K562 (cell line): ENCODE results near the gene MSRB3. TPM values are rescaled to one million over a fixed set of nuclear protein-coding genes. Genes with fewer than 3 reads are reported as not detected.

ENCODE experiments used
- ATAC-seq: fragments of 200-7000 bp; cut with Tn5 transposase; 3 replicates; pipeline ENCODE4 v1.9.1; 2020; ENCODE audit warnings: moderate library complexity
- BruUV-seq: library from RNA; stranded (reverse); fragments of 400-500 nt; replicated peaks from 2 replicates; lab custom pipeline; 2021; lab: Mats Ljungman, UMichigan
- CTCF ChIA-PET: fragments of 300-600 bp; formaldehyde crosslinking; extraction: SDS; loops from one replicate; lab custom pipeline; 2021; ENCODE audit warnings: low intra/inter-chr PET ratio; lab: Yijun Ruan, JAX
- POLR2A ChIA-PET: fragments of 300-600, 350-650 bp; sonication (Branson Sonifier 250); formaldehyde crosslinking; extraction: SDS; loops from one replicate; lab custom pipeline; 2021; ENCODE audit warnings: antibody characterized with exemption, inconsistent platforms; lab: Yijun Ruan, JAX
- DNase-seq, 4 experiments: peaks; one replicate each; pipeline versions ENCODE4 v3.0.0 to v3.0.0-alpha.2; 2011 to 2018; ENCODE audit warnings: low spot score in 3 of 4, mixed read lengths in 3 of 4; ENCODE audit errors: extremely low read depth in 1 of 4
- FAIRE-seq: peaks from 2 replicates; lab custom pipeline; 2011; peaks lifted over from hg19 to GRCh38; lab: Jason Lieb, UNC
- H2AFZ ChIP-seq: 2 replicates; pipeline ENCODE4 v1.6.0; 2011; ENCODE audit warnings: low read depth, low read length, control low read depth, inconsistent platforms
- H3K27ac ChIP-seq: fragments of 200-600 bp; 3 replicates; pipeline ENCODE4 v1.8.0; 2011; ENCODE audit warnings: low read depth, mild to moderate bottlenecking, control low read depth, inconsistent platforms, low read length, moderate library complexity, mixed read lengths; ENCODE audit errors: extremely low read depth
- H3K27me3 ChIP-seq, 2 experiments: fragments of 300-600 bp in 1 of 2; 2 replicates in 1 of 2; 3 replicates in 1 of 2; pipeline versions ENCODE4 v1.6.0 to v1.8.0; 2011; ENCODE audit warnings: inconsistent platforms in 2 of 2, low read length in 2 of 2, mild to moderate bottlenecking in 1 of 2, mixed read lengths in 1 of 2, moderate library complexity in 1 of 2; ENCODE audit not compliant: control insufficient read depth in 2 of 2, insufficient read depth in 2 of 2
- H3K36me3 ChIP-seq: fragments of 300-600 bp; 3 replicates; pipeline ENCODE4 v1.8.0; 2011; ENCODE audit warnings: mild to moderate bottlenecking, low read length, inconsistent platforms; ENCODE audit not compliant: control insufficient read depth, insufficient read depth
- H3K4me1 ChIP-seq, 2 experiments: fragments of 200-600 bp in 1 of 2; replicated peaks in 1 of 2; 2 replicates in 1 of 2; 3 replicates in 1 of 2; pipeline versions ENCODE4 v1.5.1 to v1.8.0; 2011; ENCODE audit warnings: inconsistent platforms in 2 of 2, low read length in 2 of 2, mild to moderate bottlenecking in 1 of 2, mixed read lengths in 1 of 2, moderate library complexity in 1 of 2; ENCODE audit not compliant: control insufficient read depth in 2 of 2, insufficient read depth in 2 of 2
- H3K4me2 ChIP-seq: 2 replicates; pipeline ENCODE4 v1.6.1; 2011; ENCODE audit warnings: low read length, control low read depth, inconsistent platforms, mixed read lengths; ENCODE audit not compliant: insufficient read depth
- H3K4me3 ChIP-seq: fragments of 200-600 bp; sonication (generic), shearing (Covaris generic); 2 replicates; pipeline ENCODE4 v1.5.1; 2016; ENCODE audit warnings: control low read depth, inconsistent platforms
- H3K79me2 ChIP-seq: fragments of 200-600 bp; 3 replicates; pipeline ENCODE4 v1.8.0; 2011; ENCODE audit warnings: low read length, inconsistent platforms; ENCODE audit not compliant: control insufficient read depth, insufficient read depth
- H3K9ac ChIP-seq, 2 experiments: 2 replicates each; pipeline versions ENCODE4 v1.6.0 to v1.6.1; 2011; ENCODE audit warnings: low read depth in 2 of 2, low read length in 2 of 2, control low read depth in 1 of 2, inconsistent platforms in 1 of 2, mild to moderate bottlenecking in 1 of 2, mixed read lengths in 1 of 2; ENCODE audit not compliant: insufficient read depth in 1 of 2
- H3K9me1 ChIP-seq: one replicate; pipeline ENCODE4 v1.6.0; 2011; ENCODE audit warnings: inconsistent platforms, mild to moderate bottlenecking, low read length, moderate library complexity; ENCODE audit not compliant: control insufficient read depth, insufficient read depth
- H3K9me3 ChIP-seq: replicated peaks from 2 replicates; pipeline ENCODE4 v1.5.1; 2011; ENCODE audit warnings: low read depth, low read length, inconsistent platforms; ENCODE audit not compliant: control insufficient read depth, insufficient read depth
- H4K20me1 ChIP-seq: replicated peaks from 2 replicates; pipeline ENCODE4 v1.6.1; 2011; ENCODE audit warnings: low read length, inconsistent platforms, mixed read lengths; ENCODE audit not compliant: control insufficient read depth, insufficient read depth
- CBX5 ChIP-seq: IDR thresholded peaks from 2 replicates; pipeline ENCODE4 v1.6.1; 2014; ENCODE audit warnings: low read depth, borderline replicate concordance
- CEBPB ChIP-seq: fragments of 450-650 bp; IDR thresholded peaks from 2 replicates; pipeline ENCODE4 v1.6.1; 2016; ENCODE audit warnings: missing genetic modification characterization, missing compliant biosample characterization
- CSDE1 ChIP-seq, 2 experiments: fragments of 450-650 bp; IDR thresholded peaks; 2 replicates each; pipeline ENCODE4 v1.6.1; 2016; ENCODE audit warnings: mild to moderate bottlenecking in 1 of 2
- ERF ChIP-seq: fragments of 450-650 bp; formaldehyde crosslinking; IDR thresholded peaks from 2 replicates; pipeline ENCODE4 v1.4.0; 2020; ENCODE audit warnings: mild to moderate bottlenecking, mixed read lengths
- FUS ChIP-seq: fragments of 200-400 bp; formaldehyde crosslinking; optimal IDR thresholded peaks from 2 replicates; pipeline ENCODE3; 2017; ENCODE audit warnings: low read depth, low read length
- PHF21A ChIP-seq: fragments of 450-650 bp; IDR thresholded peaks from 2 replicates; pipeline ENCODE4 v1.6.1; 2017; ENCODE audit warnings: low read depth, borderline replicate concordance
- PURB ChIP-seq: sonication (generic); formaldehyde crosslinking; IDR thresholded peaks from 2 replicates; pipeline ENCODE4 v1.9.0; 2021; ENCODE audit warnings: low read depth, mild to moderate bottlenecking, missing genetic modification reagents
- RBM14 ChIP-seq: fragments of 200-400 bp; formaldehyde crosslinking; IDR thresholded peaks from 2 replicates; pipeline ENCODE4 v1.6.1; 2018; ENCODE audit warnings: low read depth, mild to moderate bottlenecking, low read length, moderate library complexity, borderline replicate concordance; ENCODE audit not compliant: insufficient read depth
- SETDB1 ChIP-seq: IDR thresholded peaks from one replicate; pipeline ENCODE4 v1.6.1; 2012; ENCODE audit warnings: low read length, control low read depth, inconsistent platforms
- SNIP1 ChIP-seq: fragments of 450-650 bp; IDR thresholded peaks from 2 replicates; pipeline ENCODE4 v1.7.1; 2017; ENCODE audit warnings: low read depth, mild to moderate bottlenecking
- TBL1XR1 ChIP-seq, 2 experiments: IDR thresholded peaks; 2 replicates each; pipeline ENCODE4 v1.6.1; 2012; ENCODE audit warnings: improper control_type of control experiment in 2 of 2, low read length in 2 of 2, mild to moderate bottlenecking in 1 of 2
- XRCC4 ChIP-seq: IDR thresholded peaks from one replicate; pipeline ENCODE4 v1.6.1; 2011; ENCODE audit not compliant: insufficient read depth, insufficient read length; ENCODE audit errors: extremely low read depth
- ZNF184 ChIP-seq: sonication (generic); formaldehyde crosslinking; IDR thresholded peaks from 2 replicates; pipeline ENCODE4 v1.5.0; 2020; ENCODE audit warnings: missing genetic modification reagents
- ZNF282 ChIP-seq: sonication (generic); formaldehyde crosslinking; IDR thresholded peaks from 2 replicates; pipeline ENCODE4 v1.8.1; 2023; ENCODE audit warnings: missing genetic modification reagents
- ZNF436 ChIP-seq: fragments of 250-450, 450-650 bp; sonication (Bioruptor Pico); formaldehyde crosslinking; IDR thresholded peaks from 2 replicates; pipeline ENCODE4 v1.7.0; 2020; ENCODE audit warnings: mild to moderate bottlenecking
- ZNF584 ChIP-seq: fragments of 200-800 bp; sonication (Bioruptor generic); IDR thresholded peaks from 2 replicates; pipeline ENCODE4 v1.6.1; 2016; ENCODE audit warnings: low read depth, mild to moderate bottlenecking, missing genetic modification characterization, missing compliant biosample characterization
- WGBS: fragments of 100-300 bp; shearing (Covaris generic); methylation state at CpG from one replicate; pipeline ENCODE4 v1.1.6; 2016; ENCODE audit warnings: low coverage, mixed read lengths; ENCODE audit not compliant: insufficient coverage; ENCODE audit errors: missing lambda C conversion rate; 5-methylcytosine and 5-hydroxymethylcytosine counted together
- in situ Hi-C: fragments of 300-500 bp; cut with MboI; formaldehyde crosslinking; loops from 4 replicates; pipeline ENCODE4 v1.15.0; 2018; ENCODE audit warnings: inconsistent platforms, mixed read lengths
- intact Hi-C: fragments of 100-400 bp; cut with micrococcal nuclease; formaldehyde crosslinking; loops from 2 replicates; pipeline ENCODE4 v1.14.2; 2022
- polyA plus RNA-seq, 8 experiments: library from polyadenylated mRNA; depleted of rRNA in 4 of 8; stranded (reverse) in 5 of 8; unstranded in 3 of 8; fragments of >200 nt; fragmentation: Nextera tagmentation in 2 of 8; fragmentation: Illumina TruSeq in 1 of 8; extraction: Ambion mirVana in 2 of 8; extraction: Trizol in 1 of 8; gene quantifications; 2 replicates each; pipeline versions ENCODE4 v1.2.1 to v1.2.3, GENCODE V29; 2011 to 2014; ENCODE audit warnings: inconsistent platforms in 1 of 8, missing spikeins in 1 of 8
- total RNA-seq, 7 experiments: library from RNA; depleted of rRNA in 6 of 7; stranded (reverse); fragments of >200 nt in 6 of 7; fragmentation: Illumina TruSeq in 2 of 7; extraction: Trizol in 2 of 7; gene quantifications; 2 replicates each; pipeline versions ENCODE4 v1.2.1 to v1.2.3, GENCODE V29; 2011 to 2021; ENCODE audit warnings: low replicate concordance in 1 of 7
- TF ChIP-seq, protein P1 (sequence below): fragments of 250-450 bp; sonication (Bioruptor Pico); IDR thresholded peaks from 2 replicates; pipeline ENCODE4 v1.5.0; 2021
- TF ChIP-seq, protein P2 (sequence below): fragments of 250-450 bp; sonication (Bioruptor Pico); IDR thresholded peaks from 2 replicates; pipeline ENCODE4 v1.5.1; 2021; ENCODE audit warnings: mild to moderate bottlenecking

Gene MSRB3
- total and polyA plus RNA-seq, 9 of the 15 experiments (the other 6 are each of a cell fraction or from before 2014, with no cell fraction given): 0.04 TPM; not detected in 8

DNA sequence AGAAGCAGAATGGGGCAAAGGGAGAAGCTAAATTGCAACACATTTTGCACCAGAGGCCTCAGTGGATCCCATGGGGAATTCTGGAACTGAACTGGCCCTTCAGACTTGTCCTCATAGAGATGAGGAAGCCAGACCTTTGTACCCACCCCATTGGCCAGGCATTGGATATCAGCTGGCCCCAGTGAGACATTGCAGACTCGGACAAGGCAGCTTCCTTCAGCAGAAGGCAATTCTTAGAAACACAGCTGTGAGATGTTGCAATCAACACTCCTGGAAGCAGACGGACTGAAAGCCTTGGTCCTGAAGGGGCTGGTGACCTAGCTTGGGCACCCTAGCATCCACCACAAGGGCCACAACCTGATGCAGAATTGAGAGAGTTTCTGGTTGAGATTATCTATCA is 218.1 kb downstream of the MSRB3 start:
- no peak for DNase-seq
- H2AFZ ChIP-seq: no peak overlapping the region
- FAIRE-seq: no peak
- no peaks in the 10 kb centered on the region for H4K20me1 ChIP-seq
- no peak for ATAC-seq
- in situ Hi-C loops (no loop called here), intact Hi-C loops (no loop called here)
- no peak overlapping the region for H3K4me3 ChIP-seq
- ChIA-PET CTCF (no interaction called here), POLR2A (no interaction called here)
- no peaks in the 10 kb centered on the region for H3K27me3 ChIP-seq
- no peak for TF ChIP-seq XRCC4
- TF ChIP-seq CEBPB (tag): peak; percentile 21; the same call in 1 of the 2 replicates
- no peaks in the 10 kb centered on the region for H3K79me2 ChIP-seq
- 0% methylated on average over 2 of the region's 2 CpGs for WGBS
- H3K36me3 ChIP-seq: no peaks in the 10 kb centered on the region
- no peak overlapping the region for H3K27ac ChIP-seq
- H3K9me1 ChIP-seq: no peaks in the 10 kb centered on the region
- no peak overlapping the region for H3K4me2 ChIP-seq
- no TSS peak for BruUV-seq
- H3K9ac ChIP-seq: no peak overlapping the region
- no peaks in the 10 kb centered on the region for H3K4me1 ChIP-seq
- no peaks in the 10 kb centered on the region for H3K9me3 ChIP-seq

DNA sequence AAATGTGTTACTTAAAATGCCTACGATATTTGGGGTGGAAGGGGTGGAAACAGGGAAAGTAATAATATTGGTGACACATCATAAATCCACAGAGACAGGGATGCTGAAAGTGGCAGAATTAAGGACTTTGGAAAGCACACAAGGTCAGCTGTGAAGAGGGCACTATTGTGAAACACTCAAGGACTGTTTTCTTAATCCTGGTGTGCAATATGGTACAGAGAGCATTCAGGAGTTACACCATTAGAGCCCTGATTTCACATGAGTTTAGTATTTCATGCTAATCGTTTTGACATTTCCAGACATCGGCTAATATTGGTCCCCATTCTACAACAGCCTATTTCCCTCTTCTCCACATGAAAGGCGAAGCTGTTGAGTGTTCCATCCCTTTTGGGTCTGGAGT is 219.2 kb downstream of the MSRB3 start:
- Histone ChIP-seq H3K36me3 (no peaks in the 10 kb centered on the region), H3K9me3 (no peaks in the 10 kb centered on the region), H3K9ac (no peak overlapping the region), H3K4me1 (no peaks in the 10 kb centered on the region), H3K4me2 (no peak overlapping the region), H3K27ac (no peak overlapping the region), H2AFZ (no peak overlapping the region), H3K79me2 (no peaks in the 10 kb centered on the region), H3K27me3 (no peaks in the 10 kb centered on the region), H3K9me1 (no peaks in the 10 kb centered on the region), H3K4me3 (no peak overlapping the region), H4K20me1 (no peaks in the 10 kb centered on the region)
- intact Hi-C loops (no loop called here), in situ Hi-C loops (no loop called here)
- 0% methylated on average over 4 of the region's 4 CpGs for WGBS
- ChIA-PET CTCF (no interaction called here), POLR2A (no interaction called here)
- BruUV-seq: no TSS peak
- ATAC-seq: no peak
- FAIRE-seq: no peak
- DNase-seq: no peak
- TF ChIP-seq ZNF436 (CRISPR knock-in tag) (no peak), PURB (CRISPR knock-in tag) (no peak), CBX5 (no peak), CSDE1 (IDR thresholded peaks at IDR 0.05) (no peak), PHF21A (no peak), ERF (CRISPR knock-in tag) (no peak), ZNF184 (CRISPR knock-in tag) (no peak), RBM14 (no peak), SETDB1 (no peak), SNIP1 (no peak), ZNF282 (CRISPR knock-in tag) (no peak), TBL1XR1 (IDR thresholded peaks at IDR 0.05; ENCODE audit: low read length in 2 of 2) (no peak), FUS (no peak), ZNF584 (CRISPR knock-in tag) (no peak)
- TF ChIP-seq, protein P1, sequence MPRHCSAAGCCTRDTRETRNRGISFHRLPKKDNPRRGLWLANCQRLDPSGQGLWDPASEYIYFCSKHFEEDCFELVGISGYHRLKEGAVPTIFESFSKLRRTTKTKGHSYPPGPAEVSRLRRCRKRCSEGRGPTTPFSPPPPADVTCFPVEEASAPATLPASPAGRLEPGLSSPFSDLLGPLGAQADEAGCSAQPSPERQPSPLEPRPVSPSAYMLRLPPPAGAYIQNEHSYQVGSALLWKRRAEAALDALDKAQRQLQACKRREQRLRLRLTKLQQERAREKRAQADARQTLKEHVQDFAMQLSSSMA: no peak
- TF ChIP-seq, protein P2, sequence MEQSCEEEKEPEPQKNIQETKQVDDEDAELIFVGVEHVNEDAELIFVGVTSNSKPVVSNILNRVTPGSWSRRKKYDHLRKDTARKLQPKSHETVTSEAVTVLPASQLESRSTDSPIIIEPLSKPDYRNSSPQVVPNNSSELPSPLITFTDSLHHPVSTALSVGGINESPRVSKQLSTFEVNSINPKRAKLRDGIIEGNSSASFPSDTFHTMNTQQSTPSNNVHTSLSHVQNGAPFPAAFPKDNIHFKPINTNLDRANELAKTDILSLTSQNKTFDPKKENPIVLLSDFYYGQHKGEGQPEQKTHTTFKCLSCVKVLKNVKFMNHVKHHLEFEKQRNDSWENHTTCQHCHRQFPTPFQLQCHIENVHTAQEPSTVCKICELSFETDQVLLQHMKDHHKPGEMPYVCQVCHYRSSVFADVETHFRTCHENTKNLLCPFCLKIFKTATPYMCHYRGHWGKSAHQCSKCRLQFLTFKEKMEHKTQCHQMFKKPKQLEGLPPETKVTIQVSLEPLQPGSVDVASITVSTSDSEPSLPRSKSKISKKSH: no peak
